ENCODE data around the gene BMPR2. TPM values are rescaled to one million over a fixed set of nuclear protein-coding genes. Genes with fewer than 3 reads are reported as not detected.

Gene BMPR2
- 30.1 and 34.7 TPM in 2 replicates for total RNA-seq (2012; rRNA removed)
- polyA plus RNA-seq (2012; rRNA removed): 15.7 and 17.0 TPM in 2 replicates
- polyA plus RNA-seq (2012; cell fraction: cytosol; rRNA removed): 4.2 and 4.9 TPM in 2 replicates
- 1.8 and 13.4 TPM in 2 replicates for polyA plus RNA-seq (2012; cell fraction: nucleus; rRNA removed; ENCODE audit: low replicate concordance)
- Bru-seq, nascent RNA: percentile 90 among the genes with signal in this experiment
- percentile 96 among the genes with signal in this experiment for BruChase-seq, experiment 1, labeled RNA remaining after a 6-hour chase
- BruChase-seq, experiment 2, labeled RNA remaining after a 2-hour chase: percentile 91 among the genes with signal in this experiment
- long read RNA-seq, full-length matches to known transcripts: 9 of 32 reads
- long read RNA-seq, partial matches to known transcripts: 18 of 32 reads
- long read RNA-seq, other reads (novel, unspliced or antisense): 5 of 32 reads

- H4K5ac ChIP-seq (ENCODE audit: low read depth, low read length): peak within 1 kb of the TSS; percentile 94
- H4K20me1 ChIP-seq (ENCODE audit: insufficient read depth, low read length): peaks cover 34% of the 10 kb centered on the region
- H3K14ac ChIP-seq (replicated peaks; ENCODE audit: low read depth, low read length): peak within 1 kb of the TSS; percentile 99
- no peaks in the 10 kb centered on the region for H3K4me1 ChIP-seq (ENCODE audit: control insufficient read depth, insufficient read depth, low read length)
- peak within 1 kb of the TSS; percentile 96 for H3K18ac ChIP-seq (ENCODE audit: low read depth, low read length)
- H3K56ac ChIP-seq (ENCODE audit: extremely low read depth, insufficient read depth, low read length): peak within 1 kb of the TSS; percentile 98
- intact Hi-C loops (cut with micrococcal nuclease) (loop anchor here (1.0 to 10.0 kb wide), 8 partner anchors 51 to 341 kb away; partner anchors contain the start of gene FZD7), in situ Hi-C loops (cut with MboI; ENCODE audit: low sequenced_read_pairs) (no loop called here), dilution Hi-C loops (cut with HindIII; ENCODE audit: low sequenced_read_pairs, unreplicated experiment) (no loop called here)
- POLR2A ChIA-PET (ENCODE audit: unreplicated experiment): interaction anchor here (0.6 kb wide), 3 partner anchors 8 to 556 kb away, joined by 3 to 12 read pairs (median 4); no protein-coding TSS in a partner anchor
- DNase-seq (peak; percentile 81), ATAC-seq (ENCODE audit: low read depth) (peak; percentile 80)
- H3K23ac ChIP-seq (ENCODE audit: low read depth, low read length): peak within 1 kb of the TSS; percentile 100
- 1% methylated on average over 18 of the region's 70 CpGs; no CpG with 5 or more reads in 1 of the 2 experiments for WGBS, 2 experiments (ENCODE audit: extremely low coverage in 2 of 2, insufficient read length in 1 of 2)
- H3K4me3 ChIP-seq (ENCODE audit: insufficient read depth, low read depth, low read length): peak within 1 kb of the TSS; percentile 100
- peak within 1 kb of the TSS; percentile 73 for H2AK5ac ChIP-seq (ENCODE audit: low read depth, low read length)
- H2AFZ ChIP-seq (replicated peaks; ENCODE audit: low read length, poor library complexity): peak within 1 kb of the TSS; percentile 94
- H3K36me3 ChIP-seq (ENCODE audit: control insufficient read depth, insufficient read depth, low read length): no peaks in the 10 kb centered on the region
- peak within 1 kb of the TSS; percentile 98 for H3K4ac ChIP-seq (ENCODE audit: low read depth, low read length)
- peak within 1 kb of the TSS; percentile 35 for H2BK20ac ChIP-seq (ENCODE audit: low read depth, low read length)
- H4K91ac ChIP-seq (ENCODE audit: insufficient read depth, low read depth, low read length): peak within 1 kb of the TSS; percentile 93
- H2BK15ac ChIP-seq (ENCODE audit: low read depth, low read length): peak within 1 kb of the TSS; percentile 45; the same call in 2 of the 3 replicates
- H2BK5ac ChIP-seq (ENCODE audit: low read depth, low read length, poor library complexity, severe bottlenecking): peak within 1 kb of the TSS; percentile 92
- H3K9me1 ChIP-seq (ENCODE audit: insufficient read depth, low read length): no peaks in the 10 kb centered on the region
- peak within 1 kb of the TSS; percentile 78 to 90 for H4K8ac ChIP-seq (ENCODE audit: low read depth in 2 of 2, low read length in 2 of 2)
- peaks cover 0 to 15% of the 10 kb centered on the region in 2 experiments; a peak in 2 of 4 replicates for H3K79me1 ChIP-seq (ENCODE audit: low read depth in 1 of 2, low read length in 2 of 2)
- no peaks in the 10 kb centered on the region for H3K27me3 ChIP-seq (ENCODE audit: control insufficient read depth, insufficient read depth, low read length)
- H3K9ac ChIP-seq (ENCODE audit: low read depth, low read length): peak within 1 kb of the TSS; percentile 96
- peak within 1 kb of the TSS; percentile 90 for H2BK120ac ChIP-seq (ENCODE audit: low read depth, low read length)
- CTCF ChIA-PET: interaction anchor here (0.6 kb wide), 1 partner anchor 164 kb away, joined by 4 read pairs; no protein-coding TSS in a partner anchor
- BruUV-seq (replicated peaks): TSS peak; percentile 72
- H2AK9ac ChIP-seq (replicated peaks; ENCODE audit: low read depth, low read length, poor library complexity): peak within 1 kb of the TSS; percentile 98
- H3K9me3 ChIP-seq (ENCODE audit: control insufficient read depth, insufficient read depth, low read length): no peaks in the 10 kb centered on the region
- H3K4me2 ChIP-seq (ENCODE audit: low read depth, low read length): peak within 1 kb of the TSS; percentile 86
- H3K27ac ChIP-seq (ENCODE audit: insufficient read depth, low read length): peak within 1 kb of the TSS; percentile 95
- no peak for TF ChIP-seq CEBPB (IDR thresholded peaks at IDR 0.05; ENCODE audit: low read depth, low read length)
- TF ChIP-seq FOS (IDR thresholded peaks at IDR 0.05; ENCODE audit: low read depth, low read length): no peak
- TF ChIP-seq RFX5 (IDR thresholded peaks at IDR 0.05; ENCODE audit: low read depth, low read length): no peak
- TF ChIP-seq USF2 (IDR thresholded peaks at IDR 0.05; ENCODE audit: low read depth, low read length): no peak
- no peak for TF ChIP-seq CTCF (conservative IDR thresholded peaks at IDR 0.05; ENCODE audit: low read depth, low read length)
- no peak for TF ChIP-seq RCOR1 (IDR thresholded peaks at IDR 0.05; ENCODE audit: insufficient replicate concordance, low read length)
- TF ChIP-seq ELK1 (IDR thresholded peaks at IDR 0.05; ENCODE audit: borderline replicate concordance, low read depth, low read length): no peak
- TF ChIP-seq NFE2L2 (IDR thresholded peaks at IDR 0.05; ENCODE audit: low read depth, low read length): no peak
- peak; percentile 78; the same call in 1 of the 2 replicates for TF ChIP-seq MAZ (IDR thresholded peaks at IDR 0.05; ENCODE audit: borderline replicate concordance, low read depth, low read length)
- peak; percentile 94 for TF ChIP-seq POLR2A (IDR thresholded peaks at IDR 0.05; ENCODE audit: low read depth, low read length)
- peak; percentile 45; the same call in 1 of the 2 replicates for TF ChIP-seq MXI1 (IDR thresholded peaks at IDR 0.05; ENCODE audit: borderline replicate concordance, low read depth, low read length)
Observed at GRCh38 chr2:202375609-202376408, at the start of gene BMPR2. TSS of gene BMPR2 (plus strand) at chr2:202376327. CDS start at chr2:202377475, 1,148 bp downstream.
